OCI-LY3 (cell line): ENCODE data around the gene FITM2.

Experiments
- EZH2phosphoT487 ChIP-seq: fragments of 200-600 bp; shearing (Covaris generic); IDR thresholded peaks from 2 replicates; pipeline ENCODE4 v1.6.1; 2018; ENCODE audit warnings: antibody characterized with exemption, mixed run types, low read depth
- TF ChIP-seq, protein P1 (sequence below): fragments of 200-600, 300-600 bp; sonication (generic); IDR thresholded peaks from 2 replicates; pipeline ENCODE4 v1.5.1; 2014; ENCODE audit warnings: antibody characterized with exemption, low read length, low read depth

DNA sequence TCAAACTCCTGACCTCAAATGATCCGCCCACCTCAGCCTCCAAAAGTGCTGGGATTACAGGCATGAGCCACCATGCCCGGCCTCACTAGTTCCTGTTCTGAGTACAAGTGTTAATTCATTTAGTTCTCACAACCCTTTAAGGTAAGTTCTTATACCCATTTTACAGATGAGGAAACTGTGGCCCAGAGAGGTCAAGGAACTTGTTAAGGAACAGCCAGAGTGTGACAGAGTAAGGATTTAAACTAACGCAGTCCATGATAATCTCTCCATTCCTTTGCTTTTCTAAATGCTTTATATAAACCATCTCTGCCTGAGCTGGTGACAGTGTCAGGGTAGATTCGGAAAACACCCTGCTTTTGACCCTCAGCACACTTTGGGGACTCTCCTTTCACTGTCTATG, 13.3 kb downstream of the FITM2 start:
- TF ChIP-seq, protein P1, sequence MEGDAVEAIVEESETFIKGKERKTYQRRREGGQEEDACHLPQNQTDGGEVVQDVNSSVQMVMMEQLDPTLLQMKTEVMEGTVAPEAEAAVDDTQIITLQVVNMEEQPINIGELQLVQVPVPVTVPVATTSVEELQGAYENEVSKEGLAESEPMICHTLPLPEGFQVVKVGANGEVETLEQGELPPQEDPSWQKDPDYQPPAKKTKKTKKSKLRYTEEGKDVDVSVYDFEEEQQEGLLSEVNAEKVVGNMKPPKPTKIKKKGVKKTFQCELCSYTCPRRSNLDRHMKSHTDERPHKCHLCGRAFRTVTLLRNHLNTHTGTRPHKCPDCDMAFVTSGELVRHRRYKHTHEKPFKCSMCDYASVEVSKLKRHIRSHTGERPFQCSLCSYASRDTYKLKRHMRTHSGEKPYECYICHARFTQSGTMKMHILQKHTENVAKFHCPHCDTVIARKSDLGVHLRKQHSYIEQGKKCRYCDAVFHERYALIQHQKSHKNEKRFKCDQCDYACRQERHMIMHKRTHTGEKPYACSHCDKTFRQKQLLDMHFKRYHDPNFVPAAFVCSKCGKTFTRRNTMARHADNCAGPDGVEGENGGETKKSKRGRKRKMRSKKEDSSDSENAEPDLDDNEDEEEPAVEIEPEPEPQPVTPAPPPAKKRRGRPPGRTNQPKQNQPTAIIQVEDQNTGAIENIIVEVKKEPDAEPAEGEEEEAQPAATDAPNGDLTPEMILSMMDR = no peak
- no peak for TF ChIP-seq EZH2phosphoT487
